Parathyroid adenoma (tissue), 2 donors: ENCODE measurements around the gene CCL21.

ENCODE experiments used
- H2AFZ ChIP-seq: fragments of 300-600 bp; sonication (generic); one replicate; pipeline ENCODE4 v1.7.0; 2017; ENCODE audit warnings: antibody characterized with exemption, mild to moderate bottlenecking
- H3K27ac ChIP-seq: fragments of 300-600 bp; sonication (generic); one replicate; pipeline ENCODE4 v1.7.0; 2017
- H3K27me3 ChIP-seq: fragments of 300-600 bp; sonication (generic); one replicate; pipeline ENCODE4 v1.7.0; 2017; ENCODE audit warnings: low read length; ENCODE audit not compliant: control insufficient read depth, insufficient read depth
- H3K36me3 ChIP-seq: fragments of 300-600 bp; sonication (generic); one replicate; pipeline ENCODE4 v1.7.0; 2017; ENCODE audit warnings: low read length; ENCODE audit not compliant: control insufficient read depth, insufficient read depth
- H3K4me1 ChIP-seq: fragments of 300-600 bp; sonication (generic); one replicate; pipeline ENCODE4 v1.7.0; 2017; ENCODE audit warnings: control low read depth
- H3K4me2 ChIP-seq: fragments of 300-600 bp; sonication (generic); one replicate; pipeline ENCODE4 v1.7.0; 2017; ENCODE audit warnings: low read length
- H3K4me3 ChIP-seq: fragments of 300-600 bp; sonication (generic); one replicate; pipeline ENCODE4 v1.7.0; 2017; ENCODE audit warnings: low read depth, low read length
- H3K79me2 ChIP-seq: fragments of 300-600 bp; sonication (generic); one replicate; pipeline ENCODE4 v1.7.0; 2017; ENCODE audit warnings: control low read depth
- H3K9ac ChIP-seq: fragments of 300-600 bp; sonication (generic); one replicate; pipeline ENCODE4 v1.7.0; 2017; ENCODE audit warnings: mild to moderate bottlenecking
- H3K9me3 ChIP-seq: fragments of 300-600 bp; sonication (generic); one replicate; pipeline ENCODE4 v1.7.0; 2017; ENCODE audit warnings: low read length; ENCODE audit not compliant: control insufficient read depth
- CTCF ChIP-seq: fragments of 300-600 bp; sonication (generic); IDR thresholded peaks from one replicate; pipeline ENCODE4 v1.7.0; 2017; ENCODE audit warnings: antibody characterized with exemption, mild to moderate bottlenecking
- donor health status: primary hyperparathyroidism.

CCL21 gene

GRCh38 chr9:34686732-34687131, 23.2 kb downstream of the CCL21 start:
- H3K9me3 ChIP-seq = no peaks in the 10 kb centered on the region

GRCh38 chr9:34686231-34686630, 23.7 kb downstream of the CCL21 start:
- no peaks in the 10 kb centered on the region for H3K36me3 ChIP-seq
- no peak overlapping the region for H3K4me2 ChIP-seq
- no peak overlapping the region for H3K27ac ChIP-seq
- no peaks in the 10 kb centered on the region for H3K9me3 ChIP-seq
- H3K4me1 ChIP-seq = no peaks in the 10 kb centered on the region
- no peak overlapping the region for H2AFZ ChIP-seq
- TF ChIP-seq CTCF = no peak
- H3K9ac ChIP-seq = no peak overlapping the region
- no peaks in the 10 kb centered on the region for H3K27me3 ChIP-seq
- no peak overlapping the region for H3K4me3 ChIP-seq
- no peaks in the 10 kb centered on the region for H3K79me2 ChIP-seq

More at GRCh38 chr9:34686732-34687131, 23.2 kb downstream of the CCL21 start:
- no peak overlapping the region for H3K27ac ChIP-seq
- H3K4me2 ChIP-seq = no peak overlapping the region
- TF ChIP-seq CTCF = no peak
- no peak overlapping the region for H3K9ac ChIP-seq
- H3K36me3 ChIP-seq = no peaks in the 10 kb centered on the region
- H3K4me3 ChIP-seq = no peak overlapping the region
- no peaks in the 10 kb centered on the region for H3K79me2 ChIP-seq
- no peaks in the 10 kb centered on the region for H3K4me1 ChIP-seq
- H3K27me3 ChIP-seq = no peaks in the 10 kb centered on the region
- H2AFZ ChIP-seq = no peak overlapping the region

GRCh38 chr9:34685591-34685990, 24.3 kb downstream of the CCL21 start:
- no peaks in the 10 kb centered on the region for H3K36me3 ChIP-seq
- H3K27me3 ChIP-seq = no peaks in the 10 kb centered on the region
- H3K9ac ChIP-seq = no peak overlapping the region
- H3K79me2 ChIP-seq = no peaks in the 10 kb centered on the region
- no peaks in the 10 kb centered on the region for H3K4me1 ChIP-seq
- H2AFZ ChIP-seq = no peak overlapping the region
- no peaks in the 10 kb centered on the region for H3K9me3 ChIP-seq
- no peak overlapping the region for H3K4me2 ChIP-seq
- H3K4me3 ChIP-seq = no peak overlapping the region
- H3K27ac ChIP-seq = no peak overlapping the region
- TF ChIP-seq CTCF = no peak

- Histone ChIP-seq H3K4me1 (no peaks in the 10 kb centered on the region), H3K27me3 (no peaks in the 10 kb centered on the region), H3K36me3 (no peaks in the 10 kb centered on the region), H3K4me3 (no peak overlapping the region), H3K4me2 (no peak overlapping the region), H3K9ac (no peak overlapping the region), H3K9me3 (no peaks in the 10 kb centered on the region), H3K79me2 (no peaks in the 10 kb centered on the region), H3K27ac (no peak overlapping the region), H2AFZ (no peak overlapping the region)
- TF ChIP-seq CTCF = no peak
These were observed 25.1 kb downstream of the CCL21 start for GRCh38 chr9:34684816-34685215.

GRCh38 chr9:34684145-34684544, 25.8 kb downstream of the CCL21 start:
- Histone ChIP-seq H3K9me3 (no peaks in the 10 kb centered on the region), H3K4me1 (no peaks in the 10 kb centered on the region), H3K4me2 (no peak overlapping the region), H3K4me3 (no peak overlapping the region), H2AFZ (no peak overlapping the region), H3K27me3 (no peaks in the 10 kb centered on the region), H3K27ac (no peak overlapping the region), H3K79me2 (no peaks in the 10 kb centered on the region), H3K9ac (no peak overlapping the region), H3K36me3 (no peaks in the 10 kb centered on the region)
- no peak for TF ChIP-seq CTCF
